ENCODE measurements around the gene VKORC1L1. TPM values are rescaled to one million over a fixed set of nuclear protein-coding genes. Genes with fewer than 3 reads are reported as not detected.

VKORC1L1 gene
- total RNA-seq, 4 donors from 2014 or later = 5.0 to 11.0 (median 9.4) TPM

DNA sequence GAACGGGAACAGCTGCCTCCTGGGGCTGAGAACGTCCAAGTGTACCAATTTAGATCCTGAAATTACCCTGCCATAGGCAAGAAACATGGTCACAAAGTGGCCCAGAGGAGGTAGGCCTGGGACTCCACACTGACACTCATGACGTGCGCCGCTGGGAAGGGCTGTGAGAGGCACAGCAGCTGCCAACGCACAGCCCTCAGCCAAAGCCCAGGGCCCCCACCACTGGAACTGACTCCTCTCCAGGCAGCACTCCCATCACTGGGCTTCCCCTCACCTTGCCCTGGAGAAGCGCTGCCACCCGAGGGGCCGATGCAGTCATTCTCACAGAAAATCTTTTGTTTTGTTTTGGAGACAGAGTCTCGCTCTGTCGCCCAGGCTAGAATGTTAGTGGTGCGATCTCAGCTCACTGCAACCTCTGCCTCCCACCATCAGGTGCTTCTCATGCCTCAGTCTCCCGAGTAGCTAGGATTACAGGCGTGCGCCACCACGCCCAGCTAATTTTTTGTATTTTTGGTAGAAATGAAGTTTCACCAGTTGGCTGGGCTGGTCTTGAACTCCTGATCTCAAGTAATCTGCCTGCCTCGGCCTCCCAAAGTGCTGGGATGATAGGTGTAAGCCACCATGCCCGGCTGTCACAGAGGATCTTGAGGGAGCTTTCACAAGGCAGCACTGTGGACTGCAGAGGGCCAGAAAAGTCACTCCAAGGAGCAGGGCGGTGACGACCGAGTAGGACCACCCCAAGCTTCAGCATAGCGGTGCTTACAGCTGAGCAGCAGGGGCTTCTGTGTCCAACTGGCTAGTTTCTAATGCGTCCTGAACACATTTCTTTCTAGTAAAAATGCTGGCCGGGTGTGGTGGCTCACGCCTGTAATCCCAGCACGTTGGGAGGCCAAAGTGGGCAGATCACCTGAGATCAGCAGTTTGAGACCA lies 95.6 kb downstream of the VKORC1L1 start:
- Histone ChIP-seq H3K27me3 (no peaks in the 10 kb centered on the region), H3K36me3 (peaks cover 0 to 100% (median 0%) of the 10 kb centered on the region in 3 donors), H3K27ac (no peak overlapping the region), H3K4me1 (no peaks in the 10 kb centered on the region), H3K9me3 (no peaks in the 10 kb centered on the region), H3K4me3 (no peak overlapping the region)
- peak in 1 of 3 donors; percentile 33 for DNase-seq
- TF ChIP-seq, protein P1, sequence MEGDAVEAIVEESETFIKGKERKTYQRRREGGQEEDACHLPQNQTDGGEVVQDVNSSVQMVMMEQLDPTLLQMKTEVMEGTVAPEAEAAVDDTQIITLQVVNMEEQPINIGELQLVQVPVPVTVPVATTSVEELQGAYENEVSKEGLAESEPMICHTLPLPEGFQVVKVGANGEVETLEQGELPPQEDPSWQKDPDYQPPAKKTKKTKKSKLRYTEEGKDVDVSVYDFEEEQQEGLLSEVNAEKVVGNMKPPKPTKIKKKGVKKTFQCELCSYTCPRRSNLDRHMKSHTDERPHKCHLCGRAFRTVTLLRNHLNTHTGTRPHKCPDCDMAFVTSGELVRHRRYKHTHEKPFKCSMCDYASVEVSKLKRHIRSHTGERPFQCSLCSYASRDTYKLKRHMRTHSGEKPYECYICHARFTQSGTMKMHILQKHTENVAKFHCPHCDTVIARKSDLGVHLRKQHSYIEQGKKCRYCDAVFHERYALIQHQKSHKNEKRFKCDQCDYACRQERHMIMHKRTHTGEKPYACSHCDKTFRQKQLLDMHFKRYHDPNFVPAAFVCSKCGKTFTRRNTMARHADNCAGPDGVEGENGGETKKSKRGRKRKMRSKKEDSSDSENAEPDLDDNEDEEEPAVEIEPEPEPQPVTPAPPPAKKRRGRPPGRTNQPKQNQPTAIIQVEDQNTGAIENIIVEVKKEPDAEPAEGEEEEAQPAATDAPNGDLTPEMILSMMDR (IDR thresholded peaks at IDR 0.05) = no peak
- no peak for TF ChIP-seq POLR2A (IDR thresholded peaks at IDR 0.05)

DNA sequence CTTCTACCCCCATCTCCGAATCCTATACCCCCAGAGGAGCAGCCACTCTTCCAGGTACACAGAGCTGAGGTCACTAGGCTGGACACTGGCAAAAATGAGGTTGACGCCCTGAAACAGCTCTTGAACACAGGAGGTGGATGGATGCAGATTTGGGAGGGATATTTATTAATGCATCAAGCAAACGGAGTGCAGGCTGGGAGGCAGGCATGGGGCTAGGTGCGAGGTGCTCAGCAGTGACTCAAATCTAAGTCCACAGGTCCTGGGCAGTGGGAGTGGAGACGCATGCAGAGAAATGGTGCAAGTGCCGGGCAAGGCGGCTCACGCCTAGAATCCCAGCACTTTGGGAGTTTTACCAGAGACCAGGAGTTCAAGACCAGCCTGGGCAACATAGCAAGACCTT lies 98.1 kb downstream of the VKORC1L1 start:
- Histone ChIP-seq H3K9me3 (no peaks in the 10 kb centered on the region), H3K27ac (no peak overlapping the region), H3K4me3 (no peak overlapping the region), H3K27me3 (no peaks in the 10 kb centered on the region), H3K36me3 (peaks cover 0 to 96% (median 0%) of the 10 kb centered on the region in 3 donors), H3K4me1 (no peaks in the 10 kb centered on the region)
- TF ChIP-seq, protein P1 (IDR thresholded peaks at IDR 0.05) = no peak
- TF ChIP-seq POLR2A (IDR thresholded peaks at IDR 0.05) = no peak
- peak in 1 of 3 donors; percentile 15 for DNase-seq

DNA sequence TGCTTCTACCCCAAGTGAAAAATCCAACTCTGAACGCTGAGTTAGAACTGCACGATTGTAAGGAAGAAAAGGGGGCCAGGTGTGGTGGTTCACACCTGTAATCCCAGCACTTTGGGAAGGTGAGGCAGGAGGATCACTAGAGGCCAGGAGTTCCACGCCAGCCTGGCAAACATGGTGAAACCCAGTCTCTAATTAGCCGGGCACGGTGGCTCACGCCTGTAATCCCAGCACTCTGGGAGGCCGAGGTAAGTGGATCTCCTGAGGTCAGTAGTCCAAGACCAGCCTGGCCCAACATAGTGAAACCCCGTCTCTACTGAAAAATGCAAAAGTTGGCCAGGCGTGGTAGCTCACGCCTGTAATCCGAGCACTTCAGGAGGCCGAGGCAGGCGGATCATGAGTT lies 100.1 kb downstream of the VKORC1L1 start:
- peaks cover 0 to 81% (median 0%) of the 10 kb centered on the region in 3 donors for H3K36me3 ChIP-seq
- no peak overlapping the region for H3K27ac ChIP-seq
- DNase-seq = peak in 1 of 3 donors; percentile 25
- H3K4me1 ChIP-seq = no peaks in the 10 kb centered on the region
- H3K27me3 ChIP-seq = no peaks in the 10 kb centered on the region
- TF ChIP-seq, protein P1 (IDR thresholded peaks at IDR 0.05) = no peak
- TF ChIP-seq POLR2A (IDR thresholded peaks at IDR 0.05) = no peak
- H3K9me3 ChIP-seq = no peaks in the 10 kb centered on the region
- no peak overlapping the region for H3K4me3 ChIP-seq

DNA sequence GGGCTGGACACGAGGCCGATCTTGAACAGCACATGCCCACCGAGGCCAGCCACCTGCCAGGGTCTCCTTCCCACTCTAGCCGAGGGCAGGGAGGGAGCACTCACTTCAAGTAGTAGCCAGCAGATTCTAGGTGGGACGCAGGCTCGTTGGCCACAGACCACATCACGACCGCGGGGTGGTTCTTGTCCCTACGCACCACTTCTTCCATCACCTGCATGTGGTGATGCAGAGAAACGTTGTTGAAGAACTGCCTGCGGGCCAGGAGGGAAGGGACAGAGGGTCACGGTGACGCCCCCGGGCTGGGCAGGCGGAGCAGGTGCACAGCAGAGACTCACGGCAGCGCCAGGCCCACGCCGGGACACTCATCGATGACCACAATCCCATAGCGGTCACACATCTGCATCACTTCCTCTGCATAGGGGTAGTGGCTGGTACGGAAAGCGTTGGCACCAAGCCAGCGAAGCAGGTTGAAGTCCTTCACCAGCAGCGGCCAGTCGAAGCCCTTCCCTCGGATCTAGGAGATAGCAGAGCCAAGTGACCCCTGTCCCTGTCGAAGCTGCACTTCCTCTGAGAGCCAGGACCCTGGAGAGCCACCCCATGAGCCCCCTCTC lies 101.4 kb downstream of the VKORC1L1 start:
- peak overlapping the region in 2 of 4 donors; percentile 51 to 55 for H3K27ac ChIP-seq
- peak in 2 of 3 donors; percentile 53 to 69 for DNase-seq
- no peaks in the 10 kb centered on the region for H3K4me1 ChIP-seq
- TF ChIP-seq, protein P1 (IDR thresholded peaks at IDR 0.05) = no peak
- no peak for TF ChIP-seq POLR2A (IDR thresholded peaks at IDR 0.05)
- no peak overlapping the region for H3K4me3 ChIP-seq
- no peaks in the 10 kb centered on the region for H3K9me3 ChIP-seq
- peaks cover 0 to 73% (median 0%) of the 10 kb centered on the region in 3 donors for H3K36me3 ChIP-seq
- no peaks in the 10 kb centered on the region for H3K27me3 ChIP-seq

DNA sequence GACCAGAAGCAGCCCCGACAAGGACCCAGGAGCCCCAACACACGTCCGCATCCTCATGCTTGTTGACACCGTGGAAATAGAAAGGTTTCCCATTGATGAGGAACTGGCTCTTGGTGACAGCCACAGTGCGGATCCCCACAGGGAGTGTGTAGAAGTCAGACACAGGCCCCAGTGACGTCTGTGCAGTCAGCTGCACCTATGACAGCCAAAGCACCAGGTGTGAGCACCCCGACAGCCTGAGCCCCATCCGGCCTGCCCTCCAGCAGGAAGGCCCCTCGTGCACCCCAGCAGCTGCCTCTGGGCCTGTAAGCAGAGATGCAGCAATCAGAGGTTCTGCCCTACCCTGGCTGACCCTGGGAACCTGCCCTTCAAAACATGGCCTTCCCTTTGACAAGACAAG lies 102.0 kb downstream of the VKORC1L1 start:
- DNase-seq = peak in 2 of 3 donors; percentile 49 to 60
- peaks cover 0 to 73% (median 0%) of the 10 kb centered on the region in 3 donors for H3K36me3 ChIP-seq
- TF ChIP-seq, protein P1 (IDR thresholded peaks at IDR 0.05) = no peak
- no peak for TF ChIP-seq POLR2A (IDR thresholded peaks at IDR 0.05)

More for the DNA sequence above, 102.0 kb downstream of the VKORC1L1 start:
- no peaks in the 10 kb centered on the region for H3K4me1 ChIP-seq
- no peaks in the 10 kb centered on the region for H3K27me3 ChIP-seq
- peak overlapping the region in 2 of 4 donors; percentile 51 to 55 for H3K27ac ChIP-seq
- no peaks in the 10 kb centered on the region for H3K9me3 ChIP-seq
- H3K4me3 ChIP-seq = no peak overlapping the region

Data from Peyer's patch (tissue), 4 donors.